ENCODE results near the gene HIVEP3.

HIVEP3 gene

DNA sequence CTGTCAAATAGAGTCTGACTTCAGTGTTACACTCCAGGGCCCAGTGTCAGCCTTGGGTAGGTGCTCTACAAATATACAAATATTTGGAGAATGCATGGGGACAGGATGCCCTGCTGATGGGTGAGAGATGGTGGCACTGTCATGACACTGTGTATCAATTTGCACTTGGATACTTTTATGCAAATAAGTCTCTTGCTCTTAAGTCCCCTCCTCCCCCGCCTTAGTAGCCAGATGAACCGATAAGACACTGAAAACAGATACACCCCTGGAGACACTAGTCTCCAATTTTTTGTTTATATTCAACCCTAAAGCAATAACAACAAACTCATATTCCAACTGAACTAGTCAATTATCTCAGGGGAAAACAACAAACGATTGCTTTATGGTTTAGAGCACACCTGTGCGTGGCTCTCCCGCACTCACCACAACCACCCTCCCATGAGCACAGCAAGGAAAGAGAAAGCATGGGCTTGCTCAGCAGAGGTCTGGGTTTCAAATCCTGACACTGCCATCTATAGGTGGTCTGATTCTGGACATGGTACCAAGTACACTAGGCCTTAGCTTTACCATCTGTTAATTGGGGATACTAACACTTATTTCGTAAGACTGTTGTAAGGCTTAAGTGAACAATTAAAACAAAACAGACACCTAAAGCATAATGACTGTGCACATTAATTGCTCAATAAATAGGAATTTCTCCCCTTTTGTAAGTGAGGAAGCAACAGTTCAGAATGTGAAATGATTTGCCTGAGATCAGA lies 50.3 kb downstream of the HIVEP3 start:
- no peak for DNase-seq

- DNase-seq, result no peak
Measured at GRCh38 chr1:41866285-41866684, 52.4 kb downstream of the HIVEP3 start.

DNA sequence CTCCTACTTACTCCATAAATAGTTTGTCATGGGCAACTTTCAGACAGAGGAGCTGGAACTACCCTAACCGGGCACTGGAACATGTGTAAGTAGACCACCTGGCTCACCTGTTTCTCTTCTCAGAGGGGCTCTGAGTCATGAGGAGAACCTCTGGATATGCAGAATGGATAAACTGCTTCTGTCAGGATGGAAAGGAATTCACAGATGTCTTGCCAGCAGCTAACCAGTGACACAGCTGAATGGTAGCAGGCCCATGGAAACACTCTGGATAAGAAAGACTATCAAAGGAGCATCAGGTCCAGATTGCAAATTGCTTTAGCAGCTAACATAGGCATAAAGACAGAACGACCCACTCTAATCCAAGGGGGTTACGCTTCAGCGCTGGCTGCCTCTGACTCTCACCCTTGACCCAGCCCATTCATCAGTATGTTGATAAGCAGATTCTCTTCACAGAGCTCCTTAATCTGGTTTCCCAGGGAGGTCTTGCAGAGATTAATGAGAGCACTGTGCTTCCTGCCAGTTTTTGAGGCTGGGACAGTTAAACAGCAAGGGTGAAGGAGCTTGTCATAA lies 54.2 kb downstream of the HIVEP3 start:
- DNase-seq, result no peak

DNA sequence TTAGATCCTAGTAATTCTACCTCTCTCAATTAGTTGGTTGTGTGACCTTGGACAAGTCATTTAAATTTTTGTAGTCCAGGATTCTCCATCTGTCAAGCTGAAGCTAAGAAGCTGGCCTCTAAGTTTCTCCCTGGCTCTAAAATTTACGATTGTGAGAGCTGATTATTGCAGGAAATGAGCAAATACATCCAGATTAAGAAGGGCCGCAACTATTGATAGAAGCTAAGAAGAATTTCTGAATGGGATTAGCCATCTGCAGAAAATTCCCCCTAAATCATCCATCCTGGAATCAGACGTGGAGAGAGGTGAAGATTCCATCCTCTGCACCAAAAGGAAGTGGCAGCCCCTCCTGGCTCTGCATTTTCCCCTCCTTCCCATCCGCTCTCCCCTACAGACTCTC lies 55.0 kb downstream of the HIVEP3 start:
- no peak for DNase-seq

DNA sequence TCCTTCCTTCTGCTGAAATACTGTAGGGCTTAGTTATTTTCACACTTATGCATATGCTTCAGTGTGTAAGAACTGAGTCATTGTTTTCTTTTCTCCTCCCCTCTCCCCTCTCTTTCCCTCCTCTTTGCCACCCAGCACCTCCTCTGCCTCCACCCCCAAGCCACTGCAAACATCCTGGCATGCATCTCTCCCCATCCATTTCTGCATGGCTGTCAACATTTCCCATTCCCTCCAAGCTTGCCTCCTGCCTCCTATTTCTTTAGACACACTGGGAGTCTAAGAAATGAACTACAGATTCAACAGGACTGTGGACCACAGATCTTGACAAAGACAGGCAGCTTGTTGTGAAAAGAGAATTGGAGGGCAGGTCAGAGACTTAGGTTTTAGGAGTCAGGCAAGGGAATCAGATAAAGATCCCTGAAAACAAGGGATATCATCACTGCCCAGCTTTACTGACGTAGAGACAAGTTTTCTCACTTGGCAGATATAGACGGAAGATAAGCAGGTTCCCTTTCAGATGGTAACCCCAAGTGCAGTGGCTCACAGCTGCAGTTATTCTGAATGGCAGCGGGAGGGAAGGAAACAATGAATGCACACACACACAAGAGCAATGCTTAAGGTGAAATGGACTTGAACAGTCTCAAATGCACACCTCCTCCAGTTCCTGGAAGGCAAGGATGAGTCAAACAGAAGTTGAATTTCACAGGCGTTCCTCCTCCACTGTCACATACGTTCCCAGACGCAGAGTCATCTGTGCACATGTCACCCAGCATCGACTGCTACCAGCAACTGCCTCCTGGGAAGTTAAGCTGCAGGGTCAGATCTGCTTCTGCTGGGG lies 56.1 kb downstream of the HIVEP3 start:
- DNase-seq, result no peak

GRCh38 chr1:41861535-41862383 lies 57.0 kb downstream of the HIVEP3 start:
- DNase-seq, result no peak

DNA sequence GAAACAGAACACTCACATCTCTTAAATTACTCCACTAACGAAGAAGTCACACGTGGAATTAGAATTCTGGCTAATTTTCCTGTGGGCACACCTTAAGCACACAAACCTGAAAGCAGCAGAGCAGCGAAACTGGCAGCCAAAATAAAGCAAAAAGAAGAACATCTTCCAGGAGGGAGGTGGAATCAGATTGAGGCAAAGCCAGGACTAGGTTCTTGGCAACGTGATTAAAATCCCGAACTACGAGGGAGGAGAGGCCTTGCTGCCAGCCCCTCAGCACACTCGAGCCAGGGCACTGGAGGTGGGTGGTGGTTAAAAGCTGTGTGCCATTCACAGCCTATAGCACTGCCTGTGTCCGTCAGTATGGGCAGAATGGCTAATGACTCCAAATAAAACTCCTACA lies 58.0 kb downstream of the HIVEP3 start:
- no peak for DNase-seq

DNA sequence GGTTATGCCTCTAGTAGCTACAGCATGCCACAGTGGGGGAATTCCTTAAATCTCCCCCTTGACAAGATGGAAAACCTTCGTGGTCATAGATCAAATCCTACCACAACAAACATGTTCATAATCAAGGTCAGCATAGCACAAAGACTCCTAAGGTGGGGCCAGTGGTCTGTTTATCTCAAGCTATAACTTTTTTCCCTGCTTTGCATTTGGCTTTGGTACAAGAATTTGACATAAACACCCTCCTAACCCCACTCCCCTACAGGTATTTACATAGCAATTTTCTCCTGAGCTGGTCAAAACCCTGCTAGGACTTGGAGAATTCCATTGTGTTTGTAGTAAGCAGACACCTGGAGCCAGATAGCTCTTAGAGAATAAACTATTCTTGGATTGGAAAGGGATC lies 58.5 kb downstream of the HIVEP3 start:
- DNase-seq, result no peak

DNA sequence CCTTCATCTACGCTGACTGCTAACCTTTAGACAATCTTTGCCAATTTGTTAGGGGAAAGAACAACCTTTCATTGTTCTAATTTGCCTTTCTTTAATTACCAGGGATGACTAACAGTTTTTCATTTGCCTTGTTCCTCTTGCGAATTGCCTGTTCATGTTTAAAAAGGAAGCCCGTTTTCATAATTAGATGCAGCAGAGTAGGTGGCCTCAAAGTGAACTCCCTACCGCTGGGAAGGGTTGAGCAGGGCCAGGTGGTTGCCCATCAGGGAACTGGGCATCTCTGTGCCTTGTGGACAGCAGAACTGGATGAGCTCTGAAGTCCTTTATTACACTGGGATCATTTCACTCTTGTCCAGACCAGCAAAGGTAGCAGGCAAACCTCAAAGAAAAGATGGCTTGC lies 59.0 kb downstream of the HIVEP3 start:
- DNase-seq, result no peak

DNA sequence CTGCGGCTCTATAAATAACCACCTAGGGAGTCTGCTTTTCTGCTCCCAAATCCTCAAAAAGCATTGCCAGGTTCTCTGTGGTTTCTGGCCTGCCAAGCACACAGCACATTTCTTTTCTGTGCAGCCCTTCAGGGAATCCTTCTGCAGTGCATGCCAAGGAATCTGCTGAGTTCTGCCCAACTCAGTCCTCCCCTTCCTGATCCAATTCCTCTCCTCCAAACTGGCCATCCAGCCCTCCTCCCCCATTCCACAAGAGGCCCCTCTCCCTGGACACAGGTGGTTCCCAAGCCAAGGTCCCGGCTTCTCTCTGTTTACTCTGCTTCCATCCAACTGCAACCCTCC lies 61.8 kb downstream of the HIVEP3 start:
- DNase-seq, result no peak

- no peak for DNase-seq
Measured at GRCh38 chr1:41856151-41856943, 62.4 kb downstream of the HIVEP3 start.

DNA sequence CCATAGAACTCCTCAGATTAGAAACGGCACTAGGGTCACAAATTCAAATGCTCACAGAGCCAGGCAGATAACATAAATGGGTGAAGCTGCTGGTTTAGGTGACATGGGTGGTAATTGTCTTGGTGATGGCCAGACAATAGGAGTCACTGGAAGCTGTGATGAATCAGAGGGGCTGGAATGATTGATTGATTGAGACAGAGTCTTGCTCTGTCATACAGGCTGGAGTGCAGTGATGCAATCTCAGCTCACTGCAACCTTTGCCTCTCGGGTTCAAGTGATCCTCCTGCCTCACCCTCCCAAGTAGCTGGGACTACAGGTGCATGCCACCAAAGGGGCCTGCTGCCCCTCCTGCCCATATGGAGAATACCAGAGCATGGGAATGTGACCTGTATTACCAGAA lies 63.0 kb downstream of the HIVEP3 start:
- DNase-seq, result no peak

DNA sequence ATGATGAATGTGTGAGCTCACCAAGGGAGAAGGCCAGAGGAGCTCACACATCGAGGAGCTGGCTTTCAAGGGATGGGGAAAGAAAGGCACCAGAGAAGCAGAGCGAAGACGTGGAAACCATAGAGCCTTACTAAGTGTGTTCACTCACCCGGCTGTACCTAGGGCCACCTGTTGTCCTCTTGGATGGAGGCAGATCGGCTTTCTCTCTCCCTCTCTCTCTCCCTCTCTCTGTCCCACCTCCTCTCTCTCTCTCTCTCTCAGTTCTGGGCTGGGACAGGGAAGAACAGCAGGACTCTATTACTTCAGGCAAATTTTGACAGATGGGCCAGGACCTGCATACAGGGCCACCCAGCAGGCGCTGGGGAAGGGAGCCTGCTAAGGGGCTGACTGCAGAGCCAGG lies 64.8 kb downstream of the HIVEP3 start:
- DNase-seq, result no peak

- DNase-seq, result no peak
Measured at GRCh38 chr1:41852091-41852490, 66.6 kb downstream of the HIVEP3 start.

DNA sequence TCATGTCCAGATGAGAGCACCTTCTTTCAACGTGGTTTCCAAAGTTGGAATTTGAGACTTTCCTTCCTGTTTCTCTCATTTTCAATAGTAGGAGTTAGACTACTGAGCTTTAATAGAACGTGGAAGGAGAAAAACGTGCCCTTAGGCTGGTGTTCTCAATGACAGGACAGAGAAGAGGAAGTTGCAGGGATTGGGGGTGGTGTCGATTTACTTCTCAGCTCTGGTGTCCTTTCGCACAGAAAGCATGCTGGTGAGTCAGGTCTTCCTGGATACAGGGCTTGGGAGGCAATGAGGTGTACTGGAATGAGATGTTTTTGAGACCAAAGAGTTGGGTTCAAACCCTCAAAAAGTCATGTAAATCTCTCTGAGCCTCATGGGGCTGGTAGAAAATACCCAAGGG lies 67.1 kb downstream of the HIVEP3 start:
- no peak for DNase-seq

DNA sequence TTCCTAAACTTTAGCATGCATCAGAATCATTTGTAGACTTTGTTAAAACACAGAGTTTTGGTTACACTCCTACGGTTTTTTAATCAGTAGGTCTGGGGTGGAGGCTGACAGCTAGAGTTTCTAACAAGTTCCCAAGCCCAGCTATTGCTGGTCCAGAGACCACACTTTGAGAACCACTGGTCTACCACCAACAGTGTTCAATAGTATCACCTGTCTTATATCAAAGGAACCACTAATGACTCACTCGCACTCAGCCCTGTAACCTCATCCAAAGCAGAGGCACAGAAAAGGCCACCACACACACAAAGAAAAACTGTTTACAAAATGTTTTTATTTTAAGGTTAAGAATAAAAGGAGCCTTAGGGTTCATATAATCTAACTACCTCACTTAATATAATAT lies 68.7 kb downstream of the HIVEP3 start:
- no peak for DNase-seq

GRCh38 chr1:41849211-41849759 lies 69.4 kb downstream of the HIVEP3 start:
- DNase-seq, result no peak

DNA sequence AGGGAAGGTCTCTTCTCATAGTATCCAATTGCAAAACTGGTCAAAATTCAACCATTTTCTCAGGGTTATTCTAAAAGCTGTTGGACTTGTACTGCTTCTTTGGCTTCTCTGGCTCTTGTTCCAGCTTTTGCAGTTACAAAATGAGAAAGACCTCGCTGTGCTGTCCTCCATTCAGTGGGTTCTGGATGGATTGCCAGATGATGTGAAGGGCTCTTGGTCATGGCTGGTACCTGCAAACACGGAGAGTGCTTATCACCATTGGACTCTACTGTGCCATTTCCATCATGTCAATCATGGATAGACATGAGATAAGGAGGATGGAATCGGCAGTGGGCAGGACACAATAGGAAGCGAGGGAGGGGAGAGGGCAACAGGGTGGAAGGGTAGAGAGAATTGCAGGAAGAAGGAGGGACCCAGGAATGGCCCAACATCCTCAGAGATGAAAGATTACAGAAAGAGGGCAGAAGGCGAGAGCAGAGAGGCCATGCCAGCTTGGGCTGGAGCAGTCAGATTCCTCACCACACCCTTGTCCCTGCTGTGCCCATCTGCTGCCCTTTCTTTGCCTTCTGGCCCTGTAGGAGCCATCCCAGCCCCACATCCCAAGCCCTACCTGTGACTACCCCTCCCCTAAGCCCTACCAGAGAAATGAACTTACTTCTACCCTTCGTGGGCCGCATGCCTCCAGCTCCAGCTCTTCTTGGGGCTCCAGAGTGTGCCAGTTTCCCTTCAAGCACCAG lies 70.3 kb downstream of the HIVEP3 start:
- no peak for DNase-seq

- DNase-seq, result no peak
Measured at GRCh38 chr1:41847733-41848132, 71.0 kb downstream of the HIVEP3 start.

GRCh38 chr1:41846625-41847405 lies 71.9 kb downstream of the HIVEP3 start:
- DNase-seq, result no peak
